PC-9 (cell line): ENCODE data around the gene PRELP.

Experiments
- EZH2 ChIP-seq: fragments of 200-600 bp; sonication (generic); IDR thresholded peaks from 2 replicates; pipeline ENCODE4 v1.8.0; 2017; ENCODE audit warnings: antibody characterized with exemption, low read depth
- TF ChIP-seq, protein P1 (sequence below): fragments of 200-600 bp; sonication (generic); conservative IDR thresholded peaks from 2 replicates; pipeline ENCODE4 v1.6.1; 2017; ENCODE audit warnings: mixed run types, antibody characterized with exemption, mild to moderate bottlenecking, moderate library complexity

DNA sequence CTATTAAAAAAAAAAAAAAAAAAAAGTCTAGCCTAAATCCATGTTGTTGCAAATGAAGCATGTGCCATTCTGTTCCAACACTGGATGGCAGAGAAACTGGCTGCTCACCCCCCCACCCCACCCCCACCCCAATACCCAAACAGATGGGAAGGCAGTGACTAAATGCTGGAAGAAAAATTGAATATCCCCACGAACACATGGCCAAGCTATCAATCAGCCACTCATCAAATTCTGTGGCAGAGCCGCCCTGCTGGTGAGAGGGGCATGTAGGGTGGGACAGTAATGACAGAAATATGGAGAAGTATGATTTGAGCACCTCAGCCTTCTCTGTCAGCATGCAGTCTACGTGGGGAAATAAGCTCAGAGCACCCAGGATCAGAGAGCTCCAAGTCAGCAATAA is 52.5 kb downstream of the PRELP start:
- TF ChIP-seq, protein P1, sequence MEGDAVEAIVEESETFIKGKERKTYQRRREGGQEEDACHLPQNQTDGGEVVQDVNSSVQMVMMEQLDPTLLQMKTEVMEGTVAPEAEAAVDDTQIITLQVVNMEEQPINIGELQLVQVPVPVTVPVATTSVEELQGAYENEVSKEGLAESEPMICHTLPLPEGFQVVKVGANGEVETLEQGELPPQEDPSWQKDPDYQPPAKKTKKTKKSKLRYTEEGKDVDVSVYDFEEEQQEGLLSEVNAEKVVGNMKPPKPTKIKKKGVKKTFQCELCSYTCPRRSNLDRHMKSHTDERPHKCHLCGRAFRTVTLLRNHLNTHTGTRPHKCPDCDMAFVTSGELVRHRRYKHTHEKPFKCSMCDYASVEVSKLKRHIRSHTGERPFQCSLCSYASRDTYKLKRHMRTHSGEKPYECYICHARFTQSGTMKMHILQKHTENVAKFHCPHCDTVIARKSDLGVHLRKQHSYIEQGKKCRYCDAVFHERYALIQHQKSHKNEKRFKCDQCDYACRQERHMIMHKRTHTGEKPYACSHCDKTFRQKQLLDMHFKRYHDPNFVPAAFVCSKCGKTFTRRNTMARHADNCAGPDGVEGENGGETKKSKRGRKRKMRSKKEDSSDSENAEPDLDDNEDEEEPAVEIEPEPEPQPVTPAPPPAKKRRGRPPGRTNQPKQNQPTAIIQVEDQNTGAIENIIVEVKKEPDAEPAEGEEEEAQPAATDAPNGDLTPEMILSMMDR: no peak
- TF ChIP-seq EZH2: no peak
